GM12891 (cell line): ENCODE data around the gene CHI3L1.

ENCODE experiments used
- POLR2A ChIP-seq: IDR thresholded peaks from 2 replicates; pipeline ENCODE4 v1.6.1; 2011; ENCODE audit warnings: low read depth, low read length, control low read depth
- POLR2AphosphoS5 ChIP-seq: IDR thresholded peaks from 2 replicates; pipeline ENCODE4 v1.6.1; 2011; ENCODE audit warnings: low read depth, low read length, control low read depth
- SPI1 ChIP-seq: IDR thresholded peaks from 2 replicates; pipeline ENCODE4 v1.6.1; 2011; ENCODE audit warnings: low read depth, low read length, control low read depth
- TAF1 ChIP-seq: IDR thresholded peaks from 2 replicates; pipeline ENCODE4 v1.6.1; 2011; ENCODE audit warnings: low read depth, low read length, control low read depth

DNA sequence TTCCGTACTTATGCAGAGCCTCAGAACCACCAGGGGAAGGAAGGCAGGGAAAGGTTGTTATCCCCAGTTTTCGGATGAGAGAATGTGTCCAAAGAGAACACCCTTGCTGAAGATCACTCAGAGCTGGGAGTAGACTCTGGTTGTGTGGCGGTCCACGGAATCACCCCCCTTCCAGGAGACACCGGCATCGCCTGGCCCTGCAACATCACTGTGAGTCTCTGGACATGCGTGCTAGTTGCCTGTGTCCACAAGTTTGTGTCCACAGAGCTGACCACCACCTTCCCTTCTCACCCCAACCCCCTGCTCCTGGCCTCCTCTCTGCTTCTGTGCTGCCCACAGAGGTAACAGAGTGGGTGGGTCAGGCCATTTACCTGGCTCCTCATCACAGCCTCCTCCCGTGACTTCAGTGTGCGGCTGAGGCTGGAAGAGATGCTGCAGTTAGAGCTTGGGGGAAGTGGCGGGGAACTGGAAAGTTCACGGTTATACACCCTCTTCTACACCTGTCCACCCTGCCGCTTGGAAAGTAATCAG, 18.2 kb downstream of the CHI3L1 start:
- TF ChIP-seq POLR2AphosphoS5 (no peak), POLR2A (no peak), SPI1 (no peak), TAF1 (no peak)
